UCSD-AML1 (cell line): ENCODE data around the gene TRMT1L.
"Not testable (repeated sequence)": the region's sequence is repeated elsewhere in the genome, so short reads cannot be mapped to it uniquely, and the experiment has no call there.

ENCODE experiments used
- DNase-seq: peaks from one replicate; lab custom pipeline; 2025; ENCODE audit not compliant: unreplicated experiment; lab: John Stamatoyannopoulos, UW

Gene TRMT1L

GRCh38 chr1:185156854-185157598 is at the start of gene TRMT1L, which contains the start of gene SWT1:
TSS of gene TRMT1L (minus strand) at chr1:185156953. CDS start at chr1:185156712, 241 bp downstream.
TSS of gene SWT1 (plus strand) at chr1:185157167. CDS start at chr1:185160842, 3,675 bp downstream.
- peak; percentile 99 for DNase-seq

GRCh38 chr1:185200889-185201288 is 44.1 kb upstream of the TRMT1L start:
- no peak for DNase-seq

DNA sequence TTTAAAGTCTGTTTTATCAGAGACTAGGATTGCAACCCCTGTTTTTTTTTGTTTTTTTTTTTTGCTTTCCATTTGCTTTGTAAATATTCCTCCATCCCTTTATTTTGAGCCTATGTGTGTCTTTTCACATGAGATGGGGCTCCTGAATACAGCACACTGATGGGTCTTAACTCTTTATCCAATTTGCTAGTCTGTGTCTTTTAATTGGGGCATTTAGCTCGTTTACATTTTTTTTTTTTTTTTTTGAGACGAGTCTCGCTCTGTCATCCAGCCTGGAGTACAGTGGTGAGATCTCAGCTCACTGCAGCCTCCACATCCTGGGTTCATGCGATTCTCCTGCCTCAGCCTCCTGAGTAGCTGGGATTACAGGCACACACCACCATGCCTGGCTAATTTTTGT is 42.0 kb upstream of the TRMT1L start:
- not testable (repeated sequence) for DNase-seq

DNA sequence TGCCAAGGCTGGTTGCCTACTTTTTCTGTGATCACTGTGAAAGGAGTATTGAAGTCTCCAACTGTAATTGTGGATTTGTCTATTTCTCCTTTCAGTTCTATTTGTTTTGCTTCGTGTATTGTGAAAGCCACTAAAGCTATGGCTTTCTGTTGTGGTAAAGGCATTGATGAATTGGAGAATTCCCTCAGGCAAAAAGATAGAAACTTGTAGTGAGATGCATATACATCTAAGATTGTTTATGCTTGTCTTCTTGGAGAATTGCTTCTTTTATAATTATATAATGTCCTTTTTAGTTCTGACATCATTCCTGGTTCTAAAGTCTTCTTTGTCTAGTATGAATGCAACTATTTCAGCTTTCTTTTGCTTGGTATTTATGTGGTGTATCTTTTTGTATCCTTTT is 37.0 kb upstream of the TRMT1L start:
- DNase-seq = no peak

- DNase-seq = peak; percentile 67
Measured at GRCh38 chr1:185170291-185170848, 13.6 kb upstream of the TRMT1L start.

DNA sequence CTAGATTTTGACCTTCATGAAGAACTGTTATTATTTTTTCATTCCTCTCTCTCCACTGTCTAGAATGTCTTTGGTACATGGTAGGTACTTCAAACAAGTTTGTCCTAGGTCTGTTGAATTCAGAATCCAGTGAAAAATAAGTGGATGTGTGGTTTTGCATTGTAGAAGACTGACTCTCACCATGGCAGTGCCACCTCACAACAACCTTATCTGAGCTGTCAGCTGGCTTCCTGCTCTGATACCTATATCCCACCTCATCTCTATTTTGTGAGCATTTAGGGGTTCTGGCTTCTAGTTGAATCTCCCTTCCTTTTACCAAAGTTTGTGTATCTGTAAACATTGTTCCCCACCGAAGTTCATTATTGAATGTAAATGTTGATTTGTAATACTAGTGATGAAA is 9.4 kb upstream of the TRMT1L start:
- no peak for DNase-seq

- DNase-seq = no peak
Measured at GRCh38 chr1:185162491-185162890, 5.7 kb upstream of the TRMT1L start.

- no peak for DNase-seq
Measured at GRCh38 chr1:185159966-185160365, 3.2 kb upstream of the TRMT1L start.

DNA sequence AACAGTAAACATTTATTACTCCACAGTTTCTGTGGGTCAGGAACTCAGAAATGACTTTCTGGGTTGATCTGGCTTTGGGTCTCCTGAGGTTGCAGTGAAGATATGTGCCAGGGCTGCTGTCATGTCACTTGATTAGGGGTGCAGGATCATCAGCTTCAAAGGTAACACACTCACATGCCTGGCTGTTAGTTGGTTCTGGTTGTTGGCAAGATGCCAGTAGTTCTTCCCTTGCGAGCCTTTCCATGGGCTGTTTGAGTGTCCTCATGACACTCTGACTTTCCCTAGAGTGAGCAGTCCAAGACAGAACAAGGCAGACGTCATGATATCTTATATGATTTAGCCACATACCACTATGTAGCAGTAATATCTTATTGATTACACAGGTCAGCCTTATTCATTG is 2.0 kb upstream of the TRMT1L start:
- DNase-seq = no peak

GRCh38 chr1:185157599-185158412 is 1.1 kb upstream of the TRMT1L start:
- no peak for DNase-seq

DNA sequence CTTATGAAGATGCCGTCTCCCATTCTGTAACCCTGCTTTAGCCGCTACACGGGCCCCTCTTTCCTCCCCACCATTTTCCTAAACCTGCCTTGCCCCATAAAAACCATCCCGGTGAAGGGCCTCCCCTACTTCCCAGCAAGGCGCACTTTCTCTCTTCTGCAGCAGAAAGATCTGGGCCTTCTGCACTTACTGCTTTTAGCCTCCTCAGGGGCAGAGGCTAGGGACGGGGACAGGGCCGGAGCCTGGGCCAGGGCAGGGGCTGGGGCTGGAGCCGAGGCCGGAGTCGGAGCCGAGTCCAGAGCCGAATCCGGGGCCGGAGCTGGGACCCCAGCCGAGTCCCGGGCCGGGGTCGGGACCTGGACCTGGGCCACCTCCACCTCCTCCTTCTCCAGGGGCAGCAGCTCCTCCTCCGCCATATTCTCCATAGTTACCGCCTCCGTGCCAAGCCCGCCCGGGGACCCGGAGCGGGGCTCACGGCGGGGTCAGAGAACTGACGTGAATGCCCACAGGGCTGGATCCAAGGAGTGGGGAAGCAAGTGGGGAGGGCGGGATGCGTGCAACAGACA is 382 bp downstream of the TRMT1L start:
- no peak for DNase-seq

DNA sequence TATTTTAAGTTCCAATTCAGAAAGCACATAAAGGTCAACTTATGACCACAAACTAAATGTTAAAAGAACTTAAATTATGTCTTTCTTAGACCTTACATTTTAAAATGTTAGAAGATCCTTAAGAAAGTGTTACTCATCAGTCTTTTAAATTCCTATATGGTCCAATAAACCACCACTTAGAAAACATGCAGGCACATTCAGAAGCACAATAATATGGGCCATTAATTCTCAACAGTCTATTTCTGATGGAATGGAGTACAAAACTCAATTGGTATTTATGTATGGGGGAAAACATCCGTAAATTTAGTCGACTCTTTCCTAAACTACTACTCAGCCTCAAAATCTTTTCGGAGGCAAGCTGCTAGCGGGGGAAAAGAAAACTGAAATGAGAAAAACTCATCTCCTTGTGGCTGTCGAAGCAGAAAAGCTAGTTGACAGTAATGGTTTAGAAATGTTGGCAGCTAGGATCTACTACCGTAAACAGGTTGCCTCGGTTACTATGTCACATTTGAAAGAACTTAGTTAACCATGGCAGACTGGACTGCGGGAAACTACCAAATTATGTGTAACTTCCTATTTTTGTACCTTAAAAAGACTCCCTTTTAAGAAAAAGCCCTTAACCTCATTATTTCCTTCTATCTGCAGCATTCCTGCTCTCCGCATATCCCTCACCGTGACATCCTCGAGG is 1.0 kb downstream of the TRMT1L start:
- no peak for DNase-seq

DNA sequence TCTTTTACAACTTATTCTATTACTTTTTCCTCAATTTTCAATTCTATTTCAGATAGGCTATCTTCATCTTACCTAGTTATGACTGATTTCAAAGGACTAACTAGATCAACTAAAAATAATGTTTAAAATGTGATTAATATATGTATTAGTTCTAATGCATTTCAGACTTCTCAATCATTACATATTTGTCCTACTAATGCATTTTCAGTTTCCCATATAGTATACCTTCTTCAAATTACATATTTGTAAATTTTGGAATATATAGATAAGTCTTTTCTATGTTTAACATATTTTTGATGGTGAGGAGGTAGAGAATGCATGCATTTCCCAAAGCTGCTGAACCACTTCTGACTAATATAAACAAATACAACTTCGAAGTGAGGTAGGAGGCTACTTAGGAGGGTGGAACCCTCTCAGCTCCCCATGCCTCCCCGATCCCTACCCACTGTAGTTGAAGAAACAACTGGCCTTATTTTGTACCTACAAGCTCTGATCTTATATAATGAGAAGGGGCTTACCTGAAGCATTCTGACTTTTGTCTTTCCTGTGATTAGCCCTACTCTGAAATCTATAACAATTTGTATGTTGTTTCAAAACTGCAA is 1.7 kb downstream of the TRMT1L start:
- DNase-seq = no peak

DNA sequence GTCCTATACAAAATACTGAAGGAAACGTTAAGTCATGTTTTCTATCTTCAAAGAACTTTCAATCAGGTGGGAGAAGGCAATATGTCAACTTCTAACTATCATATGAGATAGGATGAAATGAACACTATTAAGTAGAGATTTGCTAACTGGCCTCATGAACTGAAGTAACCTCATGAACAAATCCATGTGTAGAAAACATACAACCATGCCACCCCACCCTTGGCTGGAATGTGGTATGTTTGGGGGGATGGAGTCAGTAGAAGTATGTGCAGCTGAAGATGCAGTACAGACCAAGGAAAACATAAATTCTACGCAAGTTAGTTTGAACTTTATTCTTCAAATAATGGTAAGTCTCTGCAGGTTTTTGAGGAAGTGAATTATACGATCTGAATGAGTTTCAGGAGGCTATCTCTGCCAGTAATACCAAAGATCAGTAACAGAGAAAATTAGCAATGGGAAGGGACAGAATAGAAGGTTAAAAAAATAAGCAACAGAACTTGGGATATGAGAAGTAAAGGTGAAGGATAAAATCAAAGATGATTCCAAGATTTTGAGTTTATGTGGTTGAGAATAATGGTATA is 4.5 kb downstream of the TRMT1L start:
- no peak for DNase-seq

DNA sequence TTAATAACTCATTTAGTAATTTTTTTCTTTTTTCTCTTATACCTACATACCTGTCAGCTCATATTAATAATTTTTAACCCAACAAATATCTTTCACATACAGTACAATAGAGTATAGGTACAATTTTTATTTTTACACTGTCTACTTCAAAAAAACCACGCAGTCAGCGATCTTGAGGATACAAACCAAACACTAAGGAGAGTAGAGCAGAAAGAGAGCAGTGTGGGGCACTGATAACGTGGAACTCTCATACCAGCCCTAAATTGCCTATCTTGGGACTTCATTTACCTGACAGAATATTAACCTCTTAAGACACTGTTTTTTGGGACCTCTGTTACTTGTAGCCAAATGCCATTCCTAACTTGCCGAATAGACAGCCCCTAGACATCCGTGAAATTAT is 5.5 kb downstream of the TRMT1L start:
- no peak for DNase-seq

DNA sequence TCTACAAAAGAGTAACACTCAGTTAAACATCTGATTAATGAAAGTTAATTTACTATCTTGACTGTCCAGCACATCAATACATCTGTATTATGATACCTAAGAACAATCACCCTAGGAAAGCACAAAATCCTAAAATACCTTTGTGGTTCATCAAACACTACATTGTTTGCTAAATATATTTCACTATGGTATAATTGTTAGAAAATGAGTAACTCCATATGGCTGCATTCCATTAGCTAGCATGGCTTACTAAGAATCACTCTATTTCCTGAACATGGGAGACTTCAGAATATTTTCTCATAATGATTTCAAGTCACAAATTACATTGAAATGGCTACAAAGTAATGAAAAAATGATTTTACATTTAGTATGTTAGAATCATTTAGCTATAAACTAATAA is 12.5 kb downstream of the TRMT1L start:
- no peak for DNase-seq

- DNase-seq = no peak
Measured at GRCh38 chr1:185139246-185139645, 17.5 kb downstream of the TRMT1L start.

GRCh38 chr1:185137896-185138545 is 18.7 kb downstream of the TRMT1L start:
- no peak for DNase-seq

- DNase-seq = no peak
Measured at GRCh38 chr1:185132534-185132933, 24.2 kb downstream of the TRMT1L start.

GRCh38 chr1:185129708-185130107 is 27.0 kb downstream of the TRMT1L start:
- DNase-seq = no peak
